Stimulated activated naive CD8-positive, alpha-beta T cell treated with anti-CD3 and anti-CD28 coated beads, Interleukin-15, Interleukin-2, amounts not matched to agents 100 U/mL and 50 U/mL, for 24 hours (primary cell): ENCODE results near the gene UQCRHL.

Experiments
- ATAC-seq: fragments of 150-1000 bp; cut with Tn5 transposase; one replicate; pipeline ENCODE4 v1.10.0; 2021
- DNase-seq: peaks from one replicate; pipeline ENCODE4 v3.0.0; 2021

UQCRHL gene

GRCh38 chr1:15757575-15758342 lies 49.7 kb downstream of the UQCRHL start:
- ATAC-seq: no peak
- DNase-seq: no peak
